ENCODE measurements around the gene ROBO2. TPM values are rescaled to one million over a fixed set of nuclear protein-coding genes. Genes with fewer than 3 reads are reported as not detected.

Gene ROBO2
- total RNA-seq, 4 donors from 2014 or later, result 0.20 to 0.41 (median 0.32) TPM; not detected in 1

DNA sequence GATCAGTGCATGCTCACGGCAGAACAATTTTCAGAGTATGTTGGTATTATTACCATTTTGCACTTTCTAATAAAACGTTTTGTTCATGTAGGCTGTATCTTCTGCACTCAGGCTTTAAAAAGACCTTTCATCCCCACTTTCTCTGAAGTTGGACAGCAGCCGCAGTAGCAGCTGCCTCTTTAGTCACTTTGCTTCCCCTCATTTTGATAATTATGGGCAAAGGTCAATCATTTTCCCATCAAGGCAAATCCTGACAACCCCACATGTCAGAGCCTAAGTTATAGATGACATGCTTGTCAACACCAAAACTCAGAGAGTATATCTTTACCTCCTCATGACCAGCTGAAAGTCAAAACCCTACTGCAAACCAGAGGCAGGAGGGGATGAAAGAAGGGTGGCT, 99.7 kb downstream of the ROBO2 start:
- Histone ChIP-seq H3K9me3 (no peaks in the 10 kb centered on the region), H3K27ac (no peak overlapping the region), H3K4me1 (no peaks in the 10 kb centered on the region), H3K36me3 (no peaks in the 10 kb centered on the region), H3K27me3 (no peaks in the 10 kb centered on the region), H3K4me3 (no peak overlapping the region)
- TF ChIP-seq EP300 (IDR thresholded peaks at IDR 0.05; ENCODE audit: low read depth) (no peak), POLR2AphosphoS5 (IDR thresholded peaks at IDR 0.05) (no peak), POLR2A (IDR thresholded peaks at IDR 0.05) (no peak)
- TF ChIP-seq, protein P1, sequence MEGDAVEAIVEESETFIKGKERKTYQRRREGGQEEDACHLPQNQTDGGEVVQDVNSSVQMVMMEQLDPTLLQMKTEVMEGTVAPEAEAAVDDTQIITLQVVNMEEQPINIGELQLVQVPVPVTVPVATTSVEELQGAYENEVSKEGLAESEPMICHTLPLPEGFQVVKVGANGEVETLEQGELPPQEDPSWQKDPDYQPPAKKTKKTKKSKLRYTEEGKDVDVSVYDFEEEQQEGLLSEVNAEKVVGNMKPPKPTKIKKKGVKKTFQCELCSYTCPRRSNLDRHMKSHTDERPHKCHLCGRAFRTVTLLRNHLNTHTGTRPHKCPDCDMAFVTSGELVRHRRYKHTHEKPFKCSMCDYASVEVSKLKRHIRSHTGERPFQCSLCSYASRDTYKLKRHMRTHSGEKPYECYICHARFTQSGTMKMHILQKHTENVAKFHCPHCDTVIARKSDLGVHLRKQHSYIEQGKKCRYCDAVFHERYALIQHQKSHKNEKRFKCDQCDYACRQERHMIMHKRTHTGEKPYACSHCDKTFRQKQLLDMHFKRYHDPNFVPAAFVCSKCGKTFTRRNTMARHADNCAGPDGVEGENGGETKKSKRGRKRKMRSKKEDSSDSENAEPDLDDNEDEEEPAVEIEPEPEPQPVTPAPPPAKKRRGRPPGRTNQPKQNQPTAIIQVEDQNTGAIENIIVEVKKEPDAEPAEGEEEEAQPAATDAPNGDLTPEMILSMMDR (IDR thresholded peaks at IDR 0.05), result no peak
- 56 to 63% methylated on average over 3 of the region's 3 CpGs for WGBS, 2 donors (ENCODE audit: low coverage in 1 of 2)
- no peak for DNase-seq
- intact Hi-C loops (cut with DNase I; ENCODE audit: low total_unique reads), result no loop called here
- in situ Hi-C loops (cut with MboI; ENCODE audit: low pct_ligation_motif_present in 1 of 4, low pct_unique_long_range_greater_than_20kb in 1 of 4, low sequenced_read_pairs in 3 of 4), result no loop called here

DNA sequence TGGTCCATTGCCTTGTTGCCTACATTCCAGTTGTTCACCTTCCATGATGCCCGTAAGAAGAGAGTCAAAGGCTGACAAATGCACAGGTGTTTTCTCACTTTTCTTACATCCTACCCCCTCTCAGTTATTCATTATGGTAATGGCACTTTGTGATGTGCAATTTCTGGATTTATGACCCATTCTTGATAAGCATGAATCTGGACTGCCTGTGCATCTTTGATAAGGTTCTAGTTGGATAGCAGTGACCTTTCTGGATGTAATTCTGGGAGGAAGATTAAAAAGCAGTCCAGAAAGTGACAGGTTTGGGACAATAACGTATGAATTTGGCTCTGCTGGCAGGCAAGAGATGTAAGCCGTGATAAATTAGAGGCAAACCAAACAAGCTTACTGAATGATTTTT, 101.5 kb downstream of the ROBO2 start:
- DNase-seq, result no peak
- Histone ChIP-seq H3K36me3 (no peaks in the 10 kb centered on the region), H3K4me1 (no peaks in the 10 kb centered on the region), H3K27me3 (no peaks in the 10 kb centered on the region), H3K9me3 (no peaks in the 10 kb centered on the region), H3K4me3 (no peak overlapping the region), H3K27ac (no peak overlapping the region)
- intact Hi-C loops (cut with DNase I; ENCODE audit: low total_unique reads) (no loop called here), in situ Hi-C loops (cut with MboI; ENCODE audit: low pct_ligation_motif_present in 1 of 4, low pct_unique_long_range_greater_than_20kb in 1 of 4, low sequenced_read_pairs in 3 of 4) (no loop called here)
- 50% methylated on average over 2 to 3 of the region's 3 CpGs for WGBS, 2 donors (ENCODE audit: low coverage in 1 of 2)
- TF ChIP-seq POLR2AphosphoS5 (IDR thresholded peaks at IDR 0.05), result no peak
- no peak for TF ChIP-seq EP300 (IDR thresholded peaks at IDR 0.05; ENCODE audit: low read depth)
- TF ChIP-seq, protein P1 (IDR thresholded peaks at IDR 0.05), result no peak
- TF ChIP-seq POLR2A (IDR thresholded peaks at IDR 0.05), result no peak

- TF ChIP-seq EP300 (IDR thresholded peaks at IDR 0.05; ENCODE audit: low read depth) (no peak), POLR2AphosphoS5 (IDR thresholded peaks at IDR 0.05) (no peak), POLR2A (IDR thresholded peaks at IDR 0.05) (no peak)
- TF ChIP-seq, protein P1 (IDR thresholded peaks at IDR 0.05), result no peak
- Histone ChIP-seq H3K36me3 (no peaks in the 10 kb centered on the region), H3K4me1 (no peaks in the 10 kb centered on the region), H3K27ac (no peak overlapping the region), H3K9me3 (no peaks in the 10 kb centered on the region), H3K27me3 (no peaks in the 10 kb centered on the region), H3K4me3 (no peak overlapping the region)
- DNase-seq, result no peak
- intact Hi-C loops (cut with DNase I; ENCODE audit: low total_unique reads), result no loop called here
- 77 to 97% methylated on average over 5 to 6 of the region's 6 CpGs for WGBS, 2 donors (ENCODE audit: low coverage in 1 of 2)
- in situ Hi-C loops (cut with MboI; ENCODE audit: low pct_ligation_motif_present in 1 of 4, low pct_unique_long_range_greater_than_20kb in 1 of 4, low sequenced_read_pairs in 3 of 4), result no loop called here
Measured at GRCh38 chr3:77142578-77142977, 102.7 kb downstream of the ROBO2 start.

DNA sequence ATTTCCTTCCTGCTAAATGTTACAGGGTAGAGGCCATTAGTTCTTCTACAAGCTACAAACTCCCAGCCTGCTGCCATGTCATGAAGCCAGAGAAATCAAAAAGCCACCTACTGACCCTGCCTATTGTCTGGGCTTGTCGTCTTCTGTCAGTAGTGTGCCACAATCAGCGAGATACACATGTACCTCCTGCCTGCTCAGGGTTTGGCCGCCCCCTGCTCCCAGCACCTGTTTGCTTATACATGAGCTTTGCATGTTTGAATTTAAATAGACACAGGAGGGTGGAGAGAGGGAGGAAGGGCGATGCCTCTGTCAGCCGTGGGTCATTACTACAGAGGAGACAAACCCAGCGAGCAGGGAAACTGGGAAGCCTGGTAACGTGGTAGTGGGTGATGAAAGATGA, 106.1 kb downstream of the ROBO2 start:
- Histone ChIP-seq H3K36me3 (no peaks in the 10 kb centered on the region), H3K4me1 (no peaks in the 10 kb centered on the region), H3K9me3 (no peaks in the 10 kb centered on the region), H3K27me3 (no peaks in the 10 kb centered on the region), H3K27ac (no peak overlapping the region), H3K4me3 (no peak overlapping the region)
- DNase-seq, result no peak
- 66% methylated on average over 7 of the region's 7 CpGs; no CpG with 5 or more reads in 1 of the 2 donors for WGBS, 2 donors (ENCODE audit: low coverage in 1 of 2)
- TF ChIP-seq EP300 (IDR thresholded peaks at IDR 0.05; ENCODE audit: low read depth) (no peak), POLR2A (IDR thresholded peaks at IDR 0.05) (no peak), POLR2AphosphoS5 (IDR thresholded peaks at IDR 0.05) (no peak)
- TF ChIP-seq, protein P1 (IDR thresholded peaks at IDR 0.05), result no peak
- in situ Hi-C loops (cut with MboI; ENCODE audit: low pct_ligation_motif_present in 1 of 4, low pct_unique_long_range_greater_than_20kb in 1 of 4, low sequenced_read_pairs in 3 of 4) (no loop called here), intact Hi-C loops (cut with DNase I; ENCODE audit: low total_unique reads) (no loop called here)
